Mononuclear cell (primary cell): ENCODE measurements around the gene SMARCB1. TPM values are rescaled to one million over a fixed set of nuclear protein-coding genes. Genes with fewer than 3 reads are reported as not detected.

Experiments
- H3K27me3 ChIP-seq: 2 replicates; pipeline ENCODE4 v1.6.0; 2011; ENCODE audit warnings: low read length, control low read depth; ENCODE audit not compliant: insufficient read depth
- H3K4me1 ChIP-seq: 2 replicates; pipeline ENCODE4 v1.5.1; 2011; ENCODE audit warnings: mild to moderate bottlenecking, low read length, control low read depth; ENCODE audit not compliant: insufficient read depth
- H3K4me3 ChIP-seq: 2 replicates; pipeline ENCODE4 v1.5.1; 2011; ENCODE audit warnings: mild to moderate bottlenecking, low read length, moderate library complexity
- H3K9me3 ChIP-seq: 2 replicates; pipeline ENCODE4 v1.5.1; 2011; ENCODE audit warnings: low read depth, mild to moderate bottlenecking, control low read depth, low read length
- total RNA-seq: library from RNA; depleted of rRNA; stranded (reverse); fragments of >200 nt; gene quantifications from one replicate; pipeline ENCODE4 v1.2.3, GENCODE V29; 2012

Gene SMARCB1
- total RNA-seq, 1 donor = 31.8 TPM

GRCh38 chr22:23800297-23801237, 13.8 kb downstream of the SMARCB1 start:
- Histone ChIP-seq H3K9me3 (no peaks in the 10 kb centered on the region), H3K4me3 (no peak overlapping the region), H3K27me3 (no peaks in the 10 kb centered on the region), H3K4me1 (peaks cover 17% of the 10 kb centered on the region)

- Histone ChIP-seq H3K4me1 (peaks cover 17% of the 10 kb centered on the region), H3K4me3 (no peak overlapping the region), H3K9me3 (no peaks in the 10 kb centered on the region)
Measured at GRCh38 chr22:23801238-23801821, 14.6 kb downstream of the SMARCB1 start.

GRCh38 chr22:23801886-23802377, 15.2 kb downstream of the SMARCB1 start:
- H3K4me1 ChIP-seq = peaks cover 17% of the 10 kb centered on the region
- H3K4me3 ChIP-seq = no peak overlapping the region
- H3K27me3 ChIP-seq = no peaks in the 10 kb centered on the region
- no peaks in the 10 kb centered on the region for H3K9me3 ChIP-seq

More at GRCh38 chr22:23801238-23801821, 14.6 kb downstream of the SMARCB1 start:
- H3K27me3 ChIP-seq = no peaks in the 10 kb centered on the region

DNA sequence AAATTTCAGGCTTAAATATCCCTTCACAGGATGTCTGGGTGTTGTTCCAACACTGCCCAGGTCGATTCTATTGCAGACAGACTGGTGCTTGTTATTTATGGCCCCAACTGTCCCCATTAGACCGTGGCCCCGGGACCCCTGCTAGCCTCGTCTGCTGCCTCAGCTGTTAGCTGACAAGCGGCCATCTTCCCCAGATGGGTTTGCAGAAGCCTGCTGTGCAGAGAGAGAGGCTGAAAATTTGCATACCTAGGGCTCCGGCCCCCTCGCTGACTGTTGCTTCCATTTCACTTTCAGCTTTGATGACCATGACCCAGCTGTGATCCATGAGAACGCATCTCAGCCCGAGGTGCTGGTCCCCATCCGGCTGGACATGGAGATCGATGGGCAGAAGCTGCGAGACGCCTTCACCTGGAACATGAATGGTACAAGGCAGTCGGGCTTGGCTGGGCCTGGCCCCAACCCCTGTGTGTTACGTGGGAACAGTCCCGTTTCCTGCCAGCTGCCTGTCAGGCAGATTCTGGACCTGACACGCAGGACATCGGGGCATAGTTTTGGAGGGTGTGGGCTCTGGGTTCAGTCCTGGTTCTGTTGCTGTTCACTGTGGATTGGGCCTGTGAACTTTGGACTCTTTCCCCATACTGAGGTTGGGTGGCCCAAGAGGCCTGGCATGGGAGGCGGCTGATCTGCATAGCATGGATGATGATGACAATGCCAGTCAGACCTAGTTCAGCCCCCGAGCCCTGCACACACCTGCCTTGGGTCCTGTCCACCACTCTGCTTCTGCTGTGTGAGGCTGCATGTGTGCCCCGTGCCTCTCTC, 16.4 kb downstream of the SMARCB1 start:
- Histone ChIP-seq H3K27me3 (no peaks in the 10 kb centered on the region), H3K4me3 (no peak overlapping the region), H3K9me3 (no peaks in the 10 kb centered on the region), H3K4me1 (peaks cover 17% of the 10 kb centered on the region)

DNA sequence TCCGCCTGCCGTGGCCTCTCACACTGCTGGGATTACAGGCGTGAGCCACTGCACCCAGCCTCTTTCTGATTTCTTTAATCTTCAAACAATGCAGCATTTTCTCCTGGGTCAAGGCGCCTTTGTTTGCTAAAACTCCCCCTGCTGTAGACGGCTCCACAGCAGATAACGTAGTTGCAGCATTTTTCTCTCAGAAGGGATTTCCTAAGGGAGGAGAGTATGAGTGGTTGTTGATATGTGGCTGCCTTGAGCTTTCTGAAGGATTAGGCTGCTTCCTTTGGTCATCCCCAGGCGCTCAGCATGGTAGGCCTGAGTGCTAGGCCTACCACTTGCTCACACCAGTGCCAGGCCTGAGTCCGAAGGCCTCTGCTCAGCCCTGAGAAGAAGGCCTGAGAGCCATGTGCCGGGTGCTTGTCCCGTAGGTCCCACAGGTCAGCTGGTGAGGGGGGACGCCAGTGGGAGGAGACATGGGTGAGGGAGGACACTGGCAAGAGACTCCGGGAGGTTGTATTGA, 18.1 kb downstream of the SMARCB1 start:
- Histone ChIP-seq H3K4me1 (peaks cover 17% of the 10 kb centered on the region), H3K4me3 (no peak overlapping the region), H3K27me3 (no peaks in the 10 kb centered on the region), H3K9me3 (no peaks in the 10 kb centered on the region)

DNA sequence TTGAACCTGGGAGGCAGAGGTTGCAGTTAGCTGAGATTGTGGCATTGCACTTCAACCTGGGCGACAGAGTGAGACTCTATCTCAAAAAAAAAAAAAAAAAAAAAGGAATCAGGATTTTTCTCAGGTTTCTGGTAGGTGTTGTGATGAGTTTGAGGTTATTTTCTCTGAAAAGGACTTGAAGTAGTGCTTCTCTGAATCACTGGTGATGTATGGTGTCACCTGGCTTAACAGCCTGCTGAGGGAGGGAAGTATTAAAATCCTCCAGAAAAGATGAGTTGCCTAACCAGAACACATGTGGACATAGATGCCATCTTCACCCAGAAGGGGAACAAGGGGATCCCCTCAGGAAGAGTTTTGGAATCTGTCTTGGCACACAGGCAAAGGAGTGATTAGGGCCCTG, 20.1 kb downstream of the SMARCB1 start:
- no peak overlapping the region for H3K4me3 ChIP-seq
- H3K4me1 ChIP-seq = peaks cover 10% of the 10 kb centered on the region
- no peaks in the 10 kb centered on the region for H3K9me3 ChIP-seq
- no peaks in the 10 kb centered on the region for H3K27me3 ChIP-seq

- no peaks in the 10 kb centered on the region for H3K4me1 ChIP-seq
- H3K9me3 ChIP-seq = no peaks in the 10 kb centered on the region
- no peaks in the 10 kb centered on the region for H3K27me3 ChIP-seq
- H3K4me3 ChIP-seq = no peak overlapping the region
Measured at GRCh38 chr22:23812378-23812777, 25.6 kb downstream of the SMARCB1 start.

DNA sequence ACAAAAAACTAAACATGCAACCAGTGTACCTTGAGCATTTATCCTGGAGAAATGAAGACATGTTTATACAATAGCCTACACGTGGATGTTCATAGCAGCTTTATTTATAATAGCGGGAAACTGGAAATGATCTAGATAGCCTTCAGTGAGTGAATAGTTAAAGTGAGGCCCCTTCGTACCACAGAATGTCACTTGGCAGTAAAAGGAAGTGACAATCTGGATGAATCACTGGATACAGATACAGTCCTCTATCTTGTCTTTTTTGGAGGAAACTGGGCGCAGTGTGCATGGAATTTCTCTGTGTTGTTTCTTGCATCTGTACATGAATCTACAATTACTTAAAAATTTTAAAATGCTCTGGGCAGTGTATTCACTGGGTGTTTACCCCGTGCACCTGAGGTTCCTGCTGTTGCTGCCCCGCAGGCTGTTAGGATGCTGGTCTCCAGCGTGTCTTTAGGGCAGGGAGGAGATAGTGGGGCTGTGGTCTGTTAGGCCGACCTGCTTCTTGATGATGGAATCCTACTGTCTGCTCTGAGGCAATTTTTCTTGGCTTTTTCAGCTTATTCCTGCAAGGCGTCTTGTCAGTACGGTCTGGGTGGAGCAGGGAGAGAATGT, 28.9 kb downstream of the SMARCB1 start:
- Histone ChIP-seq H3K27me3 (no peaks in the 10 kb centered on the region), H3K4me1 (peaks cover 9% of the 10 kb centered on the region), H3K4me3 (no peak overlapping the region), H3K9me3 (no peaks in the 10 kb centered on the region)

GRCh38 chr22:23816156-23816976, 29.6 kb downstream of the SMARCB1 start:
- no peak overlapping the region for H3K4me3 ChIP-seq

DNA sequence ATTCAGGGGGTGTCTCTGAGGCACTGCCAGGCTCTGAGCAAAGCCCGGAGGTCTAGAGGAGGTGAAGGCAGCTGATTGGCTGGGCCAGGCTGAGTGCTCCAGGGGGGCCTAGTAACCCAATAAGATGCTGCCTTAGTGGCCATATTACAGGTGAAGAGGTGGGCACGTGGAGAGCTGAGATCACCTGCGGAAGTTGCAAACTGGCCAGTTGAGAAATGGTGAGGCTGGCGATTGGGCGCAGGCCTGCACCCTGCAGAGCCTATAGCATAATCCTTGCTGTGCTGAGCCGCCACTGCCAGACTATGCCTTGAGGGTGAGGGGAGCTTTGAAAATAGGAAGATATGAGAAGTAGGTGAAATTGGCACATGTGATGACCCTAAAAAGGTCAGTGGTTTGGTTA, 30.4 kb downstream of the SMARCB1 start:
- no peaks in the 10 kb centered on the region for H3K27me3 ChIP-seq
- H3K9me3 ChIP-seq = no peaks in the 10 kb centered on the region
- peaks cover 13% of the 10 kb centered on the region for H3K4me1 ChIP-seq
- H3K4me3 ChIP-seq = no peak overlapping the region

More at GRCh38 chr22:23816156-23816976, 29.6 kb downstream of the SMARCB1 start:
- Histone ChIP-seq H3K27me3 (no peaks in the 10 kb centered on the region), H3K4me1 (peaks cover 13% of the 10 kb centered on the region), H3K9me3 (no peaks in the 10 kb centered on the region)

- Histone ChIP-seq H3K27me3 (no peaks in the 10 kb centered on the region), H3K4me3 (no peak overlapping the region), H3K4me1 (peaks cover 13% of the 10 kb centered on the region), H3K9me3 (no peaks in the 10 kb centered on the region)
Measured at GRCh38 chr22:23818541-23818940, 31.8 kb downstream of the SMARCB1 start.

DNA sequence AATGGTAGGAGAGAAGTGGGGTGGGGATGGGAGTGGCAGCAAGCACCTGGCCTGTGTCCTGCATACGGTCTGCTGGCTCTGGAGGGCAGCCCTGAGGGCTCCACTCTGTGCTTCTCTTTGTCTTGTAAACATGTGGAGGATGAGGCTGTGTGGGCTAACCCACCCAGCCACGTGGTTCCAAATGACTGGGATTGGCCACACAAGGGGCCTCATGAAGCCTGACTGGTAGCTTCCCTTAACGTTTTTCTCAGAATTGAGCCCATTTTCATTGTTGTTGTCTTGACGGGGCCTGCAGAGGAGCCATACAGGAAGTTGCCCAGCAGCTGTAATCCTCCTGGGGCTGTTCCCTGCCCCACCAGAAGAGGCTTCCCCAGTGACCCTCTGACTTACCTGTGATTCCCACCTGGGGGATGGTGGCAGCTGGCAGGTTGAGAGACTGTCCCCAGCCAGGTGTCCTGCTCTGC, 34.0 kb downstream of the SMARCB1 start:
- Histone ChIP-seq H3K4me1 (peaks cover 13% of the 10 kb centered on the region), H3K4me3 (no peak overlapping the region), H3K9me3 (no peaks in the 10 kb centered on the region), H3K27me3 (no peaks in the 10 kb centered on the region)

DNA sequence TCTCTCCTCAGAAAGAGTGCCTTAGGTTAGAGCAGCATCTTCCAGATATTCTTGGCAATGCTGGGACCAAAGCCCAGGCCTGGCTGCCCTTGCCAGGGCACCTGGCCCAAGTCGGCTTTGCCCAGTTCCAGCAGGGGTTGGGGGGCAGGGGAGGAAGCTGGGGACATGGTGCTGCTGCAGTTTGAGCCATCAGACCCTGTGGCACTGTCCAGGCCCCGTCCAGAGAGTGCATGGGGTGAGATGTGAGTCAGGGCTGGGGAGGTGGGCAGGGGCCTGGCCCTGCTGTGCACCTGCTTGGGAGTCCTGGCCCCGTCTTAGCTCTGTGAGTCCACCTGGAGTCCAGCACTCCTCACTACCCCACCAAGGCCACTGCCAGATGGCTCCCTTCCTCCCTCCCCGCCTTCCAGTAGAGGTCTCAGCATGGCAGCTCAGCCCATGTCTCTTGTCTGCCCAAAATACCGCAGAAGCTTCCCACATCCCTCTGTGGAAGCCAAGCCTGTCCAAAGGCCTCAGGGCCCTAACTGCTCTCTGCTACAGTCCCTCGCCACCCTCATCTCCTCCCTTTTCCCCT, 35.4 kb downstream of the SMARCB1 start:
- H3K9me3 ChIP-seq = no peaks in the 10 kb centered on the region

More for the DNA sequence above, 35.4 kb downstream of the SMARCB1 start:
- H3K4me1 ChIP-seq = peaks cover 13% of the 10 kb centered on the region
- no peak overlapping the region for H3K4me3 ChIP-seq
- no peaks in the 10 kb centered on the region for H3K27me3 ChIP-seq
